H1 (cell line): ENCODE data around the gene GPBP1L1.
A peak's percentile ranks its signal among the peaks of the same experiment; 100 is the strongest.

ENCODE experiments used
- BCL11A ChIP-seq, 2 experiments: IDR thresholded peaks; one replicate each; pipeline ENCODE4 v1.6.1; 2011; ENCODE audit warnings: low read depth in 2 of 2, low read length in 2 of 2, mild to moderate bottlenecking in 2 of 2
- GTF2F1 ChIP-seq: IDR thresholded peaks from 2 replicates; pipeline ENCODE4 v1.6.1; 2012; ENCODE audit warnings: low read depth, low read length, improper control_type of control experiment, borderline replicate concordance
- HDAC2 ChIP-seq, 2 experiments: fragments of 300-600 bp in 1 of 2; sonication (generic) in 1 of 2; IDR thresholded peaks; 2 replicates each; pipeline ENCODE4 v1.6.1; 2011 to 2012; ENCODE audit warnings: low read depth in 2 of 2, low read length in 2 of 2, mild to moderate bottlenecking in 2 of 2, moderate library complexity in 2 of 2, borderline replicate concordance in 1 of 2, inconsistent platforms in 1 of 2
- POLR2A ChIP-seq, 2 experiments: IDR thresholded peaks; 1 replicate in 1 of 2; 2 replicates in 1 of 2; pipeline ENCODE4 v1.6.1; 2011; ENCODE audit warnings: low read depth in 2 of 2, low read length in 2 of 2, mild to moderate bottlenecking in 2 of 2; ENCODE audit errors: control extremely low read depth in 1 of 2
- RAD21 ChIP-seq, 2 experiments: IDR thresholded peaks in 1 of 2; conservative IDR thresholded peaks in 1 of 2; 2 replicates each; pipeline ENCODE4 v1.6.1; 2011; ENCODE audit warnings: low read depth in 2 of 2, low read length in 2 of 2, improper control_type of control experiment in 1 of 2, inconsistent platforms in 1 of 2, mild to moderate bottlenecking in 1 of 2, moderate library complexity in 1 of 2
- RFX5 ChIP-seq: IDR thresholded peaks from 2 replicates; pipeline ENCODE4 v1.6.1; 2011; ENCODE audit warnings: low read depth, low read length, improper control_type of control experiment, borderline replicate concordance
- SP4 ChIP-seq: IDR thresholded peaks from 2 replicates; pipeline ENCODE4 v1.6.1; 2012; ENCODE audit warnings: low read length, inconsistent platforms
- SUZ12 ChIP-seq: fragments of 200-600 bp; sonication (generic); IDR thresholded peaks from 2 replicates; pipeline ENCODE4 v1.6.1; 2012; ENCODE audit warnings: mild to moderate bottlenecking, inconsistent platforms, low read length, moderate library complexity, mixed read lengths
- YY1 ChIP-seq: IDR thresholded peaks from 2 replicates; pipeline ENCODE4 v1.6.1; 2011; ENCODE audit warnings: low read depth, mild to moderate bottlenecking, low read length
- ZNF274 ChIP-seq: IDR thresholded peaks from 2 replicates; pipeline ENCODE4 v1.7.0; 2012; ENCODE audit warnings: low read length, borderline replicate concordance; ENCODE audit errors: extremely low read depth
- TF ChIP-seq, protein P1 (sequence below), 3 experiments: IDR thresholded peaks; 1 replicate in 2 of 3; 2 replicates in 1 of 3; pipeline versions ENCODE4 v1.5.1 to v1.6.1; 2011; ENCODE audit warnings: low read length in 3 of 3, mild to moderate bottlenecking in 3 of 3, inconsistent platforms in 2 of 3, low read depth in 1 of 3, moderate library complexity in 1 of 3; ENCODE audit not compliant: insufficient read depth in 1 of 3; ENCODE audit errors: control extremely low read depth in 1 of 3
- TF ChIP-seq, protein P2 (sequence below): IDR thresholded peaks from 2 replicates; pipeline ENCODE4 v1.6.1; 2011; ENCODE audit warnings: low read length, improper control_type of control experiment

DNA sequence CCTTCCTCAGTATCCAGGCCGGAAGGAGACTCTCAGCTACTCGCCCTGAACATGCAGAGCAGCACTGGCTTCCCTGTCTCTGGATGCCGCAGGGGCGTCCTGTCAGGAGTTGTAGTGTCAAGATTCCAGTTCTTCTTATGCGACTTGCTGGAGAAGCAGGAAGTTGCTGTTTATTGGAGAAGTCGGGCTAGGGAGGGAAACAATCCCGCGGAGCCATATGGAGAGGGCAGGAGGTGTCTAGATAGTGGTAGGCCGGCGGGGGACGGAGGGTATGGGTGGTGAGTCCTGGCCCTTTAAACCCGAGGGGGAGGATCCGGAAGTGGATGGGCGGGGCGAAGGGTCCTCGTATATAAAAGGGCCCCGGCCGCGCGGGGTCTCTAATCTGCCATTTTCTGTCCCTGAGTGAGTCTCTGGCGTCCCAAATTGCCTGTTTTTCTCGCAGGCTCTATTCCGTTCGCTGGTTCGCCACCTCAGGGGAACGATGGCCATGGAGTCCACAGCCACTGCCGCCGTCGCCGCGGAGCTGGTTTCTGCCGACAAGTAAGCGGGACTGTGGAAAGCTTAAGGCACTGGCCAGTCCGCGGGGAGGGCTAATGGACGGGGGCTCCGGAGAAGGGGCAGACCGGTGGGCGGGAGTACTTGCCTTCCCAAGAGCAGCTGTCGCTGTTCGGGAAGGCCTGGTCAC, 102.5 kb downstream of the GPBP1L1 start, which contains the start of gene NASP:
- peak; percentile 95 to 99 for TF ChIP-seq POLR2A (IDR thresholded peaks at IDR 0.05; ENCODE audit: control extremely low read depth in 1 of 2, low read depth in 2 of 2, low read length in 2 of 2)
- TF ChIP-seq ZNF274: no peak
- TF ChIP-seq YY1: no peak
- no peak for TF ChIP-seq HDAC2 (IDR thresholded peaks at IDR 0.05; ENCODE audit: borderline replicate concordance in 1 of 2, low read depth in 2 of 2, low read length in 2 of 2)
- TF ChIP-seq, protein P1, sequence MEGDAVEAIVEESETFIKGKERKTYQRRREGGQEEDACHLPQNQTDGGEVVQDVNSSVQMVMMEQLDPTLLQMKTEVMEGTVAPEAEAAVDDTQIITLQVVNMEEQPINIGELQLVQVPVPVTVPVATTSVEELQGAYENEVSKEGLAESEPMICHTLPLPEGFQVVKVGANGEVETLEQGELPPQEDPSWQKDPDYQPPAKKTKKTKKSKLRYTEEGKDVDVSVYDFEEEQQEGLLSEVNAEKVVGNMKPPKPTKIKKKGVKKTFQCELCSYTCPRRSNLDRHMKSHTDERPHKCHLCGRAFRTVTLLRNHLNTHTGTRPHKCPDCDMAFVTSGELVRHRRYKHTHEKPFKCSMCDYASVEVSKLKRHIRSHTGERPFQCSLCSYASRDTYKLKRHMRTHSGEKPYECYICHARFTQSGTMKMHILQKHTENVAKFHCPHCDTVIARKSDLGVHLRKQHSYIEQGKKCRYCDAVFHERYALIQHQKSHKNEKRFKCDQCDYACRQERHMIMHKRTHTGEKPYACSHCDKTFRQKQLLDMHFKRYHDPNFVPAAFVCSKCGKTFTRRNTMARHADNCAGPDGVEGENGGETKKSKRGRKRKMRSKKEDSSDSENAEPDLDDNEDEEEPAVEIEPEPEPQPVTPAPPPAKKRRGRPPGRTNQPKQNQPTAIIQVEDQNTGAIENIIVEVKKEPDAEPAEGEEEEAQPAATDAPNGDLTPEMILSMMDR (IDR thresholded peaks at IDR 0.05; ENCODE audit: control extremely low read depth in 1 of 3, insufficient read depth in 1 of 3, low read depth in 1 of 3, low read length in 3 of 3): no peak
- TF ChIP-seq BCL11A (IDR thresholded peaks at IDR 0.05; ENCODE audit: low read depth in 2 of 2, low read length in 2 of 2): no peak
- TF ChIP-seq, protein P2, sequence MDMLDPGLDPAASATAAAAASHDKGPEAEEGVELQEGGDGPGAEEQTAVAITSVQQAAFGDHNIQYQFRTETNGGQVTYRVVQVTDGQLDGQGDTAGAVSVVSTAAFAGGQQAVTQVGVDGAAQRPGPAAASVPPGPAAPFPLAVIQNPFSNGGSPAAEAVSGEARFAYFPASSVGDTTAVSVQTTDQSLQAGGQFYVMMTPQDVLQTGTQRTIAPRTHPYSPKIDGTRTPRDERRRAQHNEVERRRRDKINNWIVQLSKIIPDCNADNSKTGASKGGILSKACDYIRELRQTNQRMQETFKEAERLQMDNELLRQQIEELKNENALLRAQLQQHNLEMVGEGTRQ: no peak
- peak; percentile 79; the same call in 1 of the 2 replicates for TF ChIP-seq SP4
- peak; percentile 93 for TF ChIP-seq GTF2F1
- TF ChIP-seq RAD21 (IDR thresholded peaks at IDR 0.05 in 1 of 2, conservative IDR thresholded peaks at IDR 0.05 in 1 of 2; ENCODE audit: low read depth in 2 of 2, low read length in 2 of 2): no peak
- peak; percentile 66 for TF ChIP-seq RFX5
- no peak for TF ChIP-seq SUZ12
